ENCODE data around the gene MAX. TPM values are rescaled to one million over a fixed set of nuclear protein-coding genes. Genes with fewer than 3 reads are reported as not detected.

Gene MAX
- total and polyA plus RNA-seq, 2 of the 4 experiments (the other 2 are of a cell fraction) = 45.2 to 51.8 TPM

GRCh38 chr14:65038966-65039365, 63.4 kb downstream of the MAX start:
- intact Hi-C loops (cut with micrococcal nuclease) (no loop called here), in situ Hi-C loops (cut with MboI; ENCODE audit: low sequenced_read_pairs) (no loop called here), dilution Hi-C loops (cut with HindIII; ENCODE audit: low sequenced_read_pairs, unreplicated experiment) (no loop called here)
- Histone ChIP-seq H2BK120ac (ENCODE audit: low read depth, low read length) (no peak overlapping the region), H3K27me3 (ENCODE audit: control insufficient read depth, insufficient read depth, low read length) (no peaks in the 10 kb centered on the region), H3K9me1 (ENCODE audit: insufficient read depth, low read length) (peaks cover 5% of the 10 kb centered on the region; the same call in 1 of the 2 replicates), H4K20me1 (ENCODE audit: insufficient read depth, low read length) (no peaks in the 10 kb centered on the region), H2BK15ac (ENCODE audit: low read depth, low read length) (no peak overlapping the region), H3K36me3 (ENCODE audit: control insufficient read depth, insufficient read depth, low read length) (peaks cover 16% of the 10 kb centered on the region), H2AFZ (replicated peaks; ENCODE audit: low read length, poor library complexity) (no peak overlapping the region), H3K79me1 (ENCODE audit: low read depth in 1 of 2, low read length in 2 of 2) (no peaks in the 10 kb centered on the region), H3K18ac (ENCODE audit: low read depth, low read length) (no peak overlapping the region), H3K4me2 (ENCODE audit: low read depth, low read length) (no peak overlapping the region), H2AK5ac (ENCODE audit: low read depth, low read length) (no peak overlapping the region), H2BK20ac (ENCODE audit: low read depth, low read length) (no peak overlapping the region), H3K4me3 (ENCODE audit: insufficient read depth, low read depth, low read length) (no peak overlapping the region), H4K91ac (ENCODE audit: insufficient read depth, low read depth, low read length) (no peak overlapping the region), H3K14ac (replicated peaks; ENCODE audit: low read depth, low read length) (no peak overlapping the region), H3K4ac (ENCODE audit: low read depth, low read length) (no peak overlapping the region), H3K56ac (ENCODE audit: extremely low read depth, insufficient read depth, low read length) (no peak overlapping the region), H3K9me3 (ENCODE audit: control insufficient read depth, insufficient read depth, low read length) (no peaks in the 10 kb centered on the region), H2AK9ac (replicated peaks; ENCODE audit: low read depth, low read length, poor library complexity) (no peak overlapping the region), H4K8ac (ENCODE audit: low read depth in 2 of 2, low read length in 2 of 2) (no peak overlapping the region), H3K4me1 (ENCODE audit: control insufficient read depth, insufficient read depth, low read length) (no peaks in the 10 kb centered on the region), H3K23ac (ENCODE audit: low read depth, low read length) (no peak overlapping the region), H3K27ac (ENCODE audit: insufficient read depth, low read length) (no peak overlapping the region), H3K9ac (ENCODE audit: low read depth, low read length) (no peak overlapping the region), H2BK5ac (ENCODE audit: low read depth, low read length, poor library complexity, severe bottlenecking) (no peak overlapping the region), H4K5ac (ENCODE audit: low read depth, low read length) (no peak overlapping the region)
- ATAC-seq (ENCODE audit: low read depth) = no peak
- no peak for TF ChIP-seq MXI1 (IDR thresholded peaks at IDR 0.05; ENCODE audit: borderline replicate concordance, low read depth, low read length)
- TF ChIP-seq SMC3 (IDR thresholded peaks at IDR 0.05; ENCODE audit: low read depth, low read length) = no peak
- TF ChIP-seq RFX5 (IDR thresholded peaks at IDR 0.05; ENCODE audit: low read depth, low read length) = no peak
- TF ChIP-seq FOS (IDR thresholded peaks at IDR 0.05; ENCODE audit: low read depth, low read length) = no peak
- no peak for TF ChIP-seq CTCF (conservative IDR thresholded peaks at IDR 0.05; ENCODE audit: low read depth, low read length)
- no peak for TF ChIP-seq NFE2L2 (IDR thresholded peaks at IDR 0.05; ENCODE audit: low read depth, low read length)
- no peak for TF ChIP-seq CHD1 (IDR thresholded peaks at IDR 0.05; ENCODE audit: low read depth, low read length)
- no peak for TF ChIP-seq RCOR1 (IDR thresholded peaks at IDR 0.05; ENCODE audit: insufficient replicate concordance, low read length)
- no peak for TF ChIP-seq ELK1 (IDR thresholded peaks at IDR 0.05; ENCODE audit: borderline replicate concordance, low read depth, low read length)
- POLR2A ChIA-PET (ENCODE audit: unreplicated experiment) = no interaction called here
- CTCF ChIA-PET = no interaction called here
- no peak for DNase-seq
- no TSS peak for BruUV-seq (replicated peaks)
- WGBS, 2 experiments (ENCODE audit: extremely low coverage in 2 of 2, insufficient read length in 1 of 2) = no CpG with 5 or more reads among the region's 2 CpGs

Data from IMR-90 (cell line).